GM11168 (cell line): ENCODE measurements around the gene PSMA1.

ENCODE experiments used
- in situ Hi-C: fragments of 300-500 bp; cut with MboI; formaldehyde crosslinking; loops from one replicate; pipeline ENCODE4 v1.12.0; 2022; ENCODE audit warnings: low sequenced_read_pairs; ENCODE audit not compliant: unreplicated experiment

The PSMA1 gene

DNA sequence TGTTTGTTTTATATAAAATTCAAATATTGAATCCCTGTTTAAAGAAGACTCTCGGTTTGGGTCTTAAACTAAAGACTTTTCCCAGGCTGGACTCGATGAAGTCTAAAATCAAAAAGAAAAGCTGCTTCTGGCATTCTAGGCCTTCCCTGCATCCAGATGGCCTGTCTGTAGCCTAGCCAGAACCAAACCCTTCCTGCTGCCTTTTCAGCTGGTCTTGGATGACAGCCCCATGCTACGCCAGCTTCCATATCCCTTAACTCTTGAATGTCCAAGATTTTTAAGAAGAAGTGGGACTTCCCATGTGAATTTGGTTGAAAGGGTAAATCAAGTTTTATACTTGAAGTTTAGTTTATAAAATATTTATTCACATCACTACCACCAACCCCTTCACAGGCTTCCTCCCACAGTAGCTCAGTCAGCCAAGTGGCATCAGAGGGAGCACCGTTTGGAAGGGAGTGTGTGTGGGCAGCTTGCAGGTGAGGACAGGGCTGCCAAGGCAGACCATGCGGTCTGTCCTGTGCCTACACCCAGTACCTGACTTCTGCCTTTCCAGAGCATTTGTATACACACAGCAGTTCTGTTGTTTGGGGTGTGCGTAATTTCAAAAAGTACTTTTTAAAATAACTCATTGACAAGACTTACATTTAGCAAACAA lies 18.2 kb upstream of the PSMA1 start:
- in situ Hi-C loops, result loop anchor here (25.0 kb wide), 1 partner anchor 224 kb away; no protein-coding TSS in a partner anchor

DNA sequence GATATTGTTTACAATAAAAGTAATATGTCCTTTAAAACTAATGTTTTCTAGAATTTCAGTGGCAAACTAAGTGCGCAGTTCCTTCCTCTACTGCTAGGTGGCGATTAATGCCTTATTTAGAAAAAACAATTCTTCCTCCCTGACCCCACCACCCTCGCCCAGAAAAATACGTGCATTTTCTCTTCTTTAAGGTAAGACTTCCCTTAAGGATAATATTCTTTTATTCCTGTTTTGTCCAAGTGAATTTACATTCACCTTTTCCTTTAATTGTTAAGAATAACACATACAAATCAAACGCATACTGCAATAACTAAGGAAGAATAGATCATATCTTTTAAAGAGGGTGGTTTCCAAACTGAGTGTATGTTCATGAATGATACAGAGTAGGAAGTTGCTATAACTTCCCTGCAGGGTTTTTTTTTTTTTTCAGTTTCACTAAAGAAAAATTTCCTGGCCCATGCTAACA lies 17.0 kb upstream of the PSMA1 start:
- in situ Hi-C loops, result loop anchor here (25.0 kb wide), 1 partner anchor 225 kb away; no protein-coding TSS in a partner anchor

DNA sequence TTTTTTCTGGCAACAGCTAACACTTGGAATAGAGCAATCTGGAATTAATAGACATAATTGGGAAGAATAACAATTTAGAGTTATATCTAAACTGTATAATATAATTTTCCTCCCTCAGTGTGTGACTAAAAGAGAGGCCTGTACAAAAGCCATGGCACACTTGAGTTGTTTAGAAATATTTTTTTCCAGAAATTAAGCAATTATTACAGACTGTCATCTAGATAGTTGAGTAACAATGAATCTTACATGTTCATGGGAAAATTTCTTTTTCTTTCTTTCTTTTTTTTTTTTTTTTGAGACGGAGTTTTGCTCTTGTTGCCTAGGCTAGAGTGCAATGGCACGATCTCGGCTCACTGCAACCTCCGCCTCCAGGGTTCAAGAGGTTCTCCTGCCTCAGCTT lies 15.0 kb upstream of the PSMA1 start:
- in situ Hi-C loops, result loop anchor here (25.0 kb wide), 1 partner anchor 227 kb away; no protein-coding TSS in a partner anchor

DNA sequence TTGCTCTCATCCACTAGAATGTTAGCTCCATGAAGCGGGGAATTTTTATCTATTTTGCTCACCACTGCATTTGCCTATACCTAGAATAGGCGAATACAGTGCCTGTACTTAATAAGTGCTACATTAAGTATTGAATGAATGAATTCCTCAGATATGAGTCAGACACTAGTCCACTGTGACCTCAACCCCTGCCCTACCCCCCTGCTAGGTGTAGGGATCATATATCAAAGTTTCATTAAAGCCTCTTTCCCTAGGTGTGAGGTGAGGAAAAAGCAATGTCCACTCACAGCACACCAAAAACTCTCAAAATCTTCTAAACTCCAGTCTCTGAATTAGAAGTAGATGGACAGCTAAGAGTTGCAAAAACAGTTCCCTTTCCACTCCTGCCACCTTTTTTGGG lies 9.8 kb upstream of the PSMA1 start:
- in situ Hi-C loops, result loop anchor here (10.0 to 25.0 kb wide), 2 partner anchors 232 to 365 kb away; partner anchors contain the start of gene CYP2R1

DNA sequence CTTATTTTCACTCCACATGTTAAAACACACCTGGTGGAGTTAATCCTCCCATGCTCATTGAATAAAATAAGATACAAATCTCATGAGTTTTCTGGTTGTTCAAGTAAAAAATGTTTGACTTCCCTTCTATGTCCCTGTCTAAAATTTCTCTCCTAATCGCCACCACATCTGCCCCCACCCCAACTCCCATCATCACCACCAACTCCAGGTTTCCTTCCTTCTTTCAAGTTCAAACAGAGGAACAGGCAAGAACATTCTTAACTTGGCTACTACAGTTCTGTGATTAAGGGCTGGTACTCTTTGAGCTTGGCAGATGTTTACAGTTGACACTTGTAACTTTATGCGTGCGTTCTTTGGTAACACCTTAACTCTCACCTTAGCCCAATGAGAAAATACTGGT lies 9.1 kb upstream of the PSMA1 start:
- in situ Hi-C loops, result loop anchor here (10.0 to 25.0 kb wide), 2 partner anchors 233 to 365 kb away; partner anchors contain the start of gene CYP2R1

DNA sequence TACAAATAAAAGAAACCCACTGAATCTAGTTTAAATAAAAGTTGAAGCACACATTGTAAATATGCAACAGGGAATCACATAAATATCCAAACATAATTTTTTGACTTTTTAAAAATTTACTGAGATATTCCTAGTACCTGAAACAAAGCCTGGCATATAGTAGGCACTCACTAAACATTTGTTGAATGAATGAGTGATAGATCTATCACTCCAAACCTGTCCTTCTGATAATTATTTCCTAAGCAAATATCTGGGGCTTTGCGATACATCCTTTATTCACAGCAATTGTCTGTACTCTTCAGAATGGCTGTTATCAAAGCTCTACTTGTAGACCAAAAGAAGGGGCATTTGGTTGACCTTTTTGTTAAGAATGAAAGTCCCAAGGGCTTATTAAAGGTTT lies 2.6 kb upstream of the PSMA1 start:
- in situ Hi-C loops, result loop anchor here (10.0 kb wide), 1 partner anchor 372 kb away; the partner anchor contains the start of gene CYP2R1

DNA sequence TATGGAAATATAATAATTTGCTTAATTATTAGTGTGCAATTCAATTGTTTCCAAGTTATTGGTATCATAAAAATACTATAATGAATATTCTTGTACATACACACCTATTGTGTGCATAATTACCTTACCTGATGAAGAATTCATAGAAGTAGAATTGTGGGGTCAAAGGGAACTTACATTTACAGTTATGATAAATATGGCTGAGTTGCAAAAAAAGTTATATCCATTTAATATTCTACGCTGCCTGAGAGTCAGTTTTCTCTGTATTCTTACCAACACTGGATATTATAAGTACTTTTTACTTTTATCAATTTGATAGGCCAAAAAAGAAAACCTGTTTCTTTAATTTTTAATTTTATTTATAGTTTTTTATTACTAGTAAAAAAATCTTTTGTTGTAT lies 2.1 kb upstream of the PSMA1 start:
- in situ Hi-C loops, result loop anchor here (10.0 kb wide), 1 partner anchor 373 kb away; the partner anchor contains the start of gene CYP2R1

DNA sequence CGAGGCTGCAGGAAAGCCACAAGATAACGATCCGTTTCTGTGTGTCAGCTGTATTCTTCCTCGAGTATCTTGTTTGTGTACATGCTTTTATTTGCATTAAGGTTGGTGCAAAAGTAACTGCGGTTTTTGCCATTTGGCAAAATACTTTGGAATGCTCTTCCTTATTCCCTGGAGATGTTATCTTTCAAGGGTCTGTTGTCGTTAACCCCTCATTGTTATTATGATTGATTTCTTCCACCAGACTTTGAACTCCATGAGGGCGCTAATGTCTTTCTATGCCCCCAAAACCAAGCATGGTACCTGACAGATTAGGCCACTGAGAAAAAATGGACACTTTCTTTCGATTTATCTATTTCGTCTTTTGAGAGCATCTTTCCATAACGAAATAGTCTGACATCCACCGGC lies 563 bp upstream of the PSMA1 start:
- in situ Hi-C loops, result loop anchor here (10.0 kb wide), 1 partner anchor 374 kb away; the partner anchor contains the start of gene CYP2R1

DNA sequence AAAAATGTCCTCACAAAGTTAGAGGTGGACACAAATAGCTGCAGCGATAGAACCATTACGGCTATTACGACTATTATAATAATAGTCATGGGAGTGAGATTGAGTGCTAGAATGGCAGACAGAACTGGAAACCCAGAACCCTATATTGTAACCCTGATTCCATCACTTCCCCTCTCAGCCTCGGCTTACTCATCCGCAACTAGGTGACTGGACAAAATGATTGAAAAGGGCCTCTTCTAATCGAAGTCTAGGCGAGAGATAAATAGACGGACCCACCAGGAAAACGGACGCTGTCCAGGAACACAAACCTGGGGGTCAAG lies 629 bp downstream of the PSMA1 start:
- in situ Hi-C loops, result no loop called here

DNA sequence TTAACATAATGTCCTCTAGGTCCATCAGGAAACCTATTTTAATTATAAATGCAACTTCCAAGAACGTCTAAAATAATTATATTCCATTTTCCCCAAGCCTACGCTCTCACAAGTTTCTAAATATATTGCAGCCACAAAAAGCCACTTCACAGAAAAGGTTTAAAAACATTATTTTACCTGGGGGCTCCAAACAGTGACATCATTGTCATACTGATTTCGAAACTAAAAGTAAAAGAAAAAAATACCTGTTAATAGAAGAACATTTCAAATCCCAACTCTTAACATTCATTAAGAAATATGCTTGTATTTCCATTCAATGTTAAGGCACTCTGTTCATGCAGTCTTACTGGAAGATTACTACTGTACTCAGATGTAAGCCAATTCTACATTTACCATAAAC lies 1.4 kb downstream of the PSMA1 start:
- in situ Hi-C loops, result no loop called here

DNA sequence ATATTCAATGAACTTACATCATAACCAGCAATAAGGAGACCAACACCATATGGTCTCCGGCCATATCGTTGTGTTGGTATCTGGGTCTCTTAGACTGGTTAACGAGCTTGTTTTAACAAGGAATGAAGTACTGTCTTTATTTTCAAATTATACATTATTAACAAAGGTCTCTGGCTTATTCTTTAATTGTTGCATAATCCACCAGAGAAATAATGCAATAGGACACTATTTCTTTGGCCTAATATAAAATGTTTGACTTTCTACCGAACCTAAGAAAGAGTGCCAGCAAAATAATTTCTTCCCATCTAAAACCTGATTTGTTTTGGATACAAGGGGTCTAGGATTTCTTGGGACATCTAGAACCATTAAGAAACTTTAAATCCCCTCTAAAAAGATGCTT lies 6.4 kb downstream of the PSMA1 start:
- in situ Hi-C loops, result no loop called here

DNA sequence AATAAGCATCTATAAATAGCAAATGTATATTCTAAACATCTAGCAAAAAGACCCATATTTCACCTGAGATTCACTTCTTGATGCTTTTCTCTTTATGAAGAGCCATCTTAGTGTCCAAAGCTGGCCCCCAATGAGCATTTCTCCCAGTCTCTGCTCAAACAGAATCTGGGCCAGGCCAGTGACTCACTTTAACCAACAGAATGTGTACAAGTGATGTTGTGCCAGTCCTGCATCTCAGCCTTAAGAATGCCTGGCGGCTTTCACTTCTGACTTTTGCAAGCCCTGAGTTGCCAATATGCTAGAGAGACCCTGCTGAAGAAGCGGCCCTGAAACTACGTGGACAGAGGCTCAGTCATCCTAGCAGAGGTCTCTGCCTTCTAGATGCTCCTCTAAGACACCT lies 13.7 kb downstream of the PSMA1 start:
- in situ Hi-C loops, result no loop called here

DNA sequence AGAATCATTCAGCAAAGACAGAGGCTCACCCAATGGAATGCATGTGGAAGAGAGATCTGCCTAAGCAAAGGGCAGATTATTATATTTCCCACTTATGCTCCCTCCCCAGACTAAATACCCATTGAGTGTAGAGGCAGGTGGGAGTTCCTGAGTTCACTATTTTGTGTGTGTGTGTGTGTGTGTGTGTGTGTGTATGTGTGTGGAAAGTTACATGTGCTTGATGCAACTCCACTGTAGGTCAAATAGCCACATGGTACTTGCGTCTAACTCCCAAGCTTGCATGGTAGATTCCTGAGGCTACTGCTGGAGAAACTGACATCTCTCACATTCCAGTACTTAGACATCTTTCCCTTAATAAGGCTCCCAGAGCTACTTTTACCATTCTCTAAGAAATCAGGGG lies 17.2 kb downstream of the PSMA1 start:
- in situ Hi-C loops, result no loop called here

DNA sequence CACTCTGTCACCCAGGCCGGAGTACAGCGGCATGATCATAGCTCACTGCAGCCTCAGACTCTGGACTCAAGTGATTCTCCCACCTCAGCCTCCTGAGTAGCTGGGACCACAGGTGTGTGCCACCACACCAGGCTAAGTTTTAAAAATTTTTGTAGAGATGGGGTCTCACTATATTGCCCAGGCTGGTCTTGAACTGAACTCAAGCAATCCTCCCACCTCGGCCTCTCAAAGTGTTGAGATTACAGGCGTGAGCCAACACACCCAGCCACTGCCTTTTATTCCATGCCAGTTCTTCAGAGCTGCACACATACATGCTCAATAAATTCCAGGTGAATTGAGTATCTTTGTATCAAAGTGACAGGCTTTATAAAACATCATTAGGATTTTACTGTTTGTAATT lies 18.1 kb downstream of the PSMA1 start:
- in situ Hi-C loops, result no loop called here

DNA sequence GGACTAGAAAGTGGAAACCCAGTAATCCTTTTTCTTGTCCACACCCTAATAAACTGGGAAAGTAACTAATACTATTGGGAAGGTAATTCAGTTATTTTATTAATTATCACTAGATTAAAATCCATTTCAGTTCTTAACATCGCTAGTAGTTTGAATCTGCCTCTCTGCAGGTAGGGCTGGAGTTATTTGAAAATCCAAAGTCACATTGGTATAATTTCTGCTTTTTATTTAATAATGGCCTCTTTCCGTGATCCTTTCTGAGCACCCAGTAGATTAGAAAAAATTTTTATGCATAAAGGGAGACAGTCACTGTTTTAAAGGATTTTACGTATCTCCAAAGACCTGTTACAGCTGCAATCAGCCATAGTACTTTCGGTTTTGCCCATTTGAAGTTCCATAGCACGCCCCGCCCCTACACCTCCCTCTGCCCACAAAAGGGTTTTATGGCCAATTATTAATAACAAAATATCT lies 20.0 kb downstream of the PSMA1 start:
- in situ Hi-C loops, result no loop called here

DNA sequence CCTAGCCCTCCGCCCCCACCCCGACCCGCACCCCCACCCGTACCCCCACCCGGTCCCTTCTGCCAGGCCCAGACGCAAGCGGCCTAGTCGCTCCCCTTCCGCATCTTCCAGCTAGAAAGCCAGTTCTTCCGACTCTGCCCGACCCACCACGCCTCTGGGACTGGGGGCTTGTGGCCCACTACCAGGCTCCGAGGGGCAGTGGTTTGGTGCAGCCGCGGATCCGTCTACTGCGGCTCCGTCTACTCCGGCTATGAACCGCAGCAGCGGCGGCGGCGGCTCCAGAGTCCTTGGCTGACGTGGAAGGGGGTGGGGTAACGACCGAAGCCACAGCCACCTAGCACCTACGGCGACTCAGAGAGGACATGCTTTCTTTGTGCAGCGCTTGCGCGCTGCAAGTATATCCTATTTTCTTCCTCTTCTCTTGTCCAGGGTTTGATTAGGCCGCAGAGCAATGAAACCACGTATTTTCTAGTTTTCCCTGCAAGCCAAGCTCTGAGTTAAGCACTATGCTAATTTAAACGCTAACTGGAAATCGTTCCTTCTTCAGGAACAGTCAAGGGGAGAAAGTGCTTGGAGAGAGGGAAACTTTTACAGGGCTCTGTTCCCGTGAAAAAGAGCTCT lies 20.5 kb downstream of the PSMA1 start, which contains the start of gene COPB1:
TSS of gene COPB1 (minus strand) at position 252 of the 621 bp plus-strand sequence. CDS start 883 bp downstream, outside the sequence.
- in situ Hi-C loops, result no loop called here

DNA sequence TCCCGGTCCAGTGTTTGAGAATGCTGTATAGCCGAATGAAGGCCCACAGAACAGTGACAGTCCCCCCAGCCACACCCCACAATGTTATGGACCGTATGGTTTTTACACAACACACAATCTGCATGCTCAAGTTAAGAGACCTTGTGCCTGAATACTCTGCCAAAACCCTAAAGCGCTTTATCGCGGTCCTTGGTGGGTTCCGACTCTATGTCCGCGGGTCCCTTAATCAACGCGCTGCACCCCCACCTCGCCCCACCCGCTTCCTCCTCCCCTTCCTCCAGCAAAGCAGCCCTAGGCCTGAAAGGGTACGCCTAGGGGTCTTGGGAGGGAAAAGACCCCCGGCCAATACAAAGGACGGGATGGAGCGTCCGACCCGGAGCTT lies 21.0 kb downstream of the PSMA1 start:
- in situ Hi-C loops, result no loop called here

DNA sequence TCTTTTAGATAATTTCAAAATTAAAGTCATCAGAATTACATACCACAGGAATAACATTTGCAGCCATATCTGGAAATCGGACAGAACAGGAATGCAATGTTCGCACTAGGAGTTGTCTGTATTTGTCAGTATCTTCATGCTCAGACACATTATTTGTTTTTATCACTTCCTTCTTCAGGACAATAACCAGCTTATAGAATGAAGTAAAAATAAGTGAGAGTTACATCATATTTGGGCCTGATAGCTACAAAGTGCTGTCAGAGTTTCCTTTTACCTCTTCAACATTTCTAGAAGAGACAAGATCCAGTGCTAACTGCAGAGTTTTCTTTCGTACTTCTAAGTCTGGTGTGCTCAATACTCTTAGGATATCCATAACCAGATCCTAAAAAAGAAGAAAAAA lies 39.5 kb downstream of the PSMA1 start:
- in situ Hi-C loops, result no loop called here

DNA sequence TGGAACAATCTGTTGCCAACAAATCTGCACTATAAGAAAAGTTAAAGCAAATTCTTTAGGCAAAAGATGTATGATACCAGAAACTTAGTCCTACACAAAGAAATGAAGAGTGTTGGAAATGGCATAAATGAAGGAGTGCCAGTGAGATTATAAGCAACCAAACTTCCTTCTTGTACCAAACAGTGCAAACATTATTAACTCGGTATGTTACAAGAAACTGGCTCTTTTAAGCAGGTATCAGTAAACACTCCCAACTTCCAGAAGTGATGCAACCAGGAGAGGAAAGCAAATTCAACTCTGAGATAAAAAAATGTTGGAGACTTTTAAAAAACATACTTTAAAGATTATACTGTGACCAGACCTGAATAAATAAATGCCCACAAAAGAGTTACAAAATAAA lies 49.1 kb downstream of the PSMA1 start:
- in situ Hi-C loops, result no loop called here

DNA sequence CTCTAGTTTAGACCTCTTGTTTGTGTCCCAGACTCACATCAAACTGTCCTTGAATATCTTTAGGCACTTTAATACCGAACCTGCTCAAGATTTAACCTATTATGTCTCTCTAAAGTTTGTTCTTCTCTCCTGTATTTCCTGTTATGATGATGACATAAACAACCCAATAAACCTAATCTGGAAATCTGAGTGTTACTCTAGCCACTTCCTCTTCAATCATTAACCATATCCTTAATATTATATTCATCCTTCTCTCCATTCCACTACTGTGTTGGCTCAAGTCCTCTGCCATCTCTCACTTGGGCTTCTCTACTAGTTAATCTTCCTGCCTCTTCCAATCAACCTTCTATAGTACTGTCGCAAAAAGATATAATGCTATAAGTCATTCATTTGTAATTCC lies 56.6 kb downstream of the PSMA1 start:
- in situ Hi-C loops, result no loop called here

DNA sequence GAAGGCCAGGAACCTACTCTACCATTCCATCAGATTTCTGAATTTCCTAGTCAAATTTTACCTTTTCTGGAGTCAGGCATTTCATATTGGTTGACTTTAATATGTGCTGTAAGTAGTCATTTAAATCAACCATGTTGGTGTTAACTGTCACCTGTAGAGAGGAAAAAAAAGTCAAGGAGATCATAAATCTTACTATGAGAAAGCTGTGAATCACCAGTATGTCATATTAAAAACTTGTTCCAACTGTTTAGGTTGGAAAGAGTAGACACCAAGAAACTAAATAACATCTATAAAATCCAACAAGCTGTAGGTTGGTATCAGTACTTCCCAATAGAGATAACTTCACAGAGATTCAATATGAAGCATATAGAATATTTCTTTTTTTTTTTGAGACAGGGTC lies 60.0 kb downstream of the PSMA1 start:
- in situ Hi-C loops, result no loop called here
